Measurements from ENCODE around the gene MAGED2. TPM values are rescaled to one million over a fixed set of nuclear protein-coding genes. Genes with fewer than 3 reads are reported as not detected.
"Not testable (repeated sequence)": the region's sequence is repeated elsewhere in the genome, so short reads cannot be mapped to it uniquely, and the experiment has no call there.

The MAGED2 gene
- total RNA-seq, 1 donor from 2014 or later = 213 TPM

DNA sequence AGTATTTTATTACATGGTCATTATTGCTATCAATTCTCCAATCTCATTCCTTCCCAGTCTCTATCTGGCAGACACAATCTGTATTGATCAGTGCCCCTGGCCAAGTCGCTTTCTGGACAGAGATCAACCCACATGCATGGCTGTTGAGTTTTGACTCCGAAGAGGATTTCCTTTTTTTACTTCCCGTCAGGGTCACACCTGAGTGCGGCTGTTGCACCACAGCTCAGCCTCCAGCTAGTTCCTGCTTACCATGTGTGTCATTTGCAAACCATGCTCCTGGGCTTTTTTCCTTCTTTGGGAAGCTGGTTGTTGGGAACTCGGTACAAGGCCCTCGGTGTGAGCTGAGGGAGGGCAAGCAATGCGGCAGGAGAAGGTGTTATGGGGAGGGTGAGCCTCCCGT, 11.7 kb downstream of the MAGED2 start:
- no peak for DNase-seq

DNA sequence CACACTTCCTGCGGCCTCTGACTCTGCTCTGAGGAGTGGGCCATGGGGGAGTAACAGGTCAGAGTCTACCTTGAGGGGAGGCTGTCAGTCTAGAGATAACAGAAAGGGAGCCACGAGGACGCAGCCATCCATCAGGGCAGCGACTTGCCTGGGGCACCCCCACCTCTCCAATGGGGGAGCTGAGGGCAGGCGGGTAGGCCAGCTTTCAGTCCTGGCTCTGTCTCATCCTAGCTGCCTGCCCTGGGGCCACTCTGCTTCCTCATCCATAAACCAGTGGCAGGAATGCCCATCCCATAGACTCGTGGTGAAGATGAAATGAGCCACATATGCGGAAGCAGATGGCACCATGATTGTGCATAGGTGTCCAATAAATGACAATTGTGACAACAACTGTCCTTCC, 13.2 kb downstream of the MAGED2 start:
- DNase-seq = no peak

DNA sequence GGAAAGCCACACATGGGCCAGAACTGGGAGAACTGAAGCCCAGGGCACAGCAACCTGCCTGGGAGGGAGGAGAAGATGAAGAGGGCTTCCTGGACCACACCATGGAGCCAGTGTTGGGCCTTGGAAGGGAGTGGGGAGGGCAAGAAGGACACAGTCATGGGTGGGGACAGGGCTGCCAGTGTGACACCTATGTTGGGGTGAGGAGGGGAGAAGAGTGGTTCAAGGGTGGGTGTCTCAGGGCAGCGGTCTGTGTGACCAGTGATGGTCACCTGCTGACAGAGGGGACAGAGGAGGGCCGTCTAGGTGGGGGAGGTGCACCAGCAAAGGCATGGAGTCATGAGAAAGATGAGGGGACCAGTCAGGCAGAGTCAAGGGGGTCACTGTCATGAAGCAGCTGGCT, 13.8 kb downstream of the MAGED2 start:
- DNase-seq = no peak

DNA sequence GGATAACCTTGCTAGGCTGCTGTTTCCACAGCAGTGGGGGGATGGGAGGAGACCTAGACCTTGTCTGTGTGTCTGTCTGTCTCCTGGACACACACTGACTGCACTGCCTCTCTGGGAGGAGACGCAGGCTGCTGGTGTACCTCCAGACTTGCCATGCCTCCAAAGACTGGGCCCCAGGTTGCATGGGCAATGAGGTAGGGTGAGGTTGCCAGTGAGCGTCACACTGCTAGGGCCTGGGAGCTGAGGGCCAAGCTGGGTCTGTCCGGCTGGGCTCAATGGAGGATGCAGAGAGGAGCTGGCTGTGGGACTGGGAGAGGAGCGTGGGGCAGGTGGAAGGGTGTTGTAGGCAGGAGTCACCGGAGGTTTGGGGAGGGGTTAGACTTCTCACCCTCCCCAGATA, 16.6 kb downstream of the MAGED2 start:
- no peak for DNase-seq

DNA sequence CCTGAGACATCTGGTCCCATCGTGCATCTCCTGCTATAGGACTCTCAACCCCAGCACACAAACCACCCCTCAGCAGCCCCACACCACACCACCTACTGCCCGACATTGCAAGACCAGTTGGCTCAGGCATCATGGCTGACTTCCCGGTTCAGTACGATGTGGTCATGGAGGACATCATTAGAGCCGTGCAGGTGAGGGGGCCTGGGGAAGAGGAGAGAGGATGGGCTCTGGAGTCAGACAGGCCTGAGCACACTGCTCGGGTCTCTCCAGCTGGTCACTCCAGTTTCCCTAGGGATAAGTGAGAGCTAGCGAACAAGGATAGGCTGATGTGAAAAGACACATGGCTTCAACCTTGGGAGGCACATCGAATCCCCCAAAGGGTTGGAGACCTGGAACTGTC, 17.2 kb downstream of the MAGED2 start:
- no peak for DNase-seq

DNA sequence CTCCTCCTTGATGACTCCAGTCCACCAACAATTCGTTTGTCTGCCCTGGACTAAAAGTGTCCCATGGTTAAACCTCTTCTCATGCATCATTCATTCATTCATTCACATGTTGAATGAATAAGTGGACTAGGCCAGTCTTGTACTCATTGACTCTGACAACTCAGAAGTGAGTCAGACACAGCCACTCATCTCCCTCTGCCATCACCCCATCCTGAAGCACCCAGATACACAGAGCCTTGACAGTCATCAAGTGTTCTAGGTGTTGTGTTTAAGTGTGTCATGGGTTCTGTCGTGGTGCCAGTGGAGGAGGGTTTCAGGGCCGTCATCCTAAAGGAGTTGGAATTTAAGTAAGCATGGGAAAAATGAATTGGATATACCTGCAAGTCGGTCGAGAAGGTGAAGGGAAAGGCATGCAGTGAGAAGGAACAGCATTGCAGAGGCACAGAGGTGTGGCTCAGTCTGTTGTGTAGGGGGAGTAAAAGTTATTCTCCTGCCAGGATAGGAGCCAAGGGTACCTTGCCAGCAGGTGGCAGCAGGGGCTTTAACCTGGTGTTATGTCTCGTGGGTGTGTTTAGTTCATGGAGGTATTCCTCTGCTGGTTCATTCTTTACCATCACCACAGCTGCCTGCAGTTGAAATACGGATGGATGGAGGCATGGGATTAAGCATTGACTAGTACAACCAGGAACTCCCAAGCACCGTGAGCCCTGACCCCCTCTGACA, 18.3 kb downstream of the MAGED2 start:
- DNase-seq = no peak

DNA sequence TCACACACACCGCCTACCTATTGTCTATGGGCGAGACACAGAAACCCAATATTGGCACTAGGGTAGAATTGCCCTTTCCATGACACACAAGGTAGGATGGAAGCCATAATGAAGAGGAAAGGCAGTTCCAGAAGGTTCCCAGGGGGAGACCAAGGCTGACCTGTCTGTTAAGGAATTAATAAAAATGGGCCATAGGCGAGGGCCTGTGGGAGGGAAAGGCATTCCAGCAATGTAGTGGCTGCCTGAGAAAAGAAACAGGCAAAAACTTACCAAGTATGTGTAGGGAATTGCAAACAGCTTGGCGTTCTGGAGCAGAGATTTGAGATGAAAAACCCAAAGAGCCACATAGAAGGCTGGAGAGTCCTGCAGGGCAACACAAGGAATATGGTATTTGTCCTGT, 19.1 kb downstream of the MAGED2 start:
- DNase-seq = no peak

DNA sequence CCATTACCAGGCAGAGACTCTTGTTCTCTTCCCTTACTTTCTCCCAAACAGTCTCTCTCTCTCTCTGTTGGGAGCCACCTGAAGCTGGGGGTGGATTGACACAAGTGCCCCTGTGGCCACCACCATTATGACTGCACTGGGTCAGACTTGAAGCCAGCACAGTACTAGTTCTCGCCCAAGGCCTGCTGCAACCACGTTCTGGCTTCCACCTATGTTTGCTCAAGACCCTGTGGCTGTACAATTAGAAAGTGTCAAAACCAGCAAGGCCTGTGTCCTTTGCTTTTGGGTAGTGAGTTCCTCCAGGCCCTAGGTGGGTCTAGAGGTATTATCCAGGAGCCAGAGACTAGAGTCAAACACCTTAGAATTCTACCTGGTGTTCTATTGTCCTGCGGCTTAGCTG, 31.0 kb downstream of the MAGED2 start:
- no peak for DNase-seq

DNA sequence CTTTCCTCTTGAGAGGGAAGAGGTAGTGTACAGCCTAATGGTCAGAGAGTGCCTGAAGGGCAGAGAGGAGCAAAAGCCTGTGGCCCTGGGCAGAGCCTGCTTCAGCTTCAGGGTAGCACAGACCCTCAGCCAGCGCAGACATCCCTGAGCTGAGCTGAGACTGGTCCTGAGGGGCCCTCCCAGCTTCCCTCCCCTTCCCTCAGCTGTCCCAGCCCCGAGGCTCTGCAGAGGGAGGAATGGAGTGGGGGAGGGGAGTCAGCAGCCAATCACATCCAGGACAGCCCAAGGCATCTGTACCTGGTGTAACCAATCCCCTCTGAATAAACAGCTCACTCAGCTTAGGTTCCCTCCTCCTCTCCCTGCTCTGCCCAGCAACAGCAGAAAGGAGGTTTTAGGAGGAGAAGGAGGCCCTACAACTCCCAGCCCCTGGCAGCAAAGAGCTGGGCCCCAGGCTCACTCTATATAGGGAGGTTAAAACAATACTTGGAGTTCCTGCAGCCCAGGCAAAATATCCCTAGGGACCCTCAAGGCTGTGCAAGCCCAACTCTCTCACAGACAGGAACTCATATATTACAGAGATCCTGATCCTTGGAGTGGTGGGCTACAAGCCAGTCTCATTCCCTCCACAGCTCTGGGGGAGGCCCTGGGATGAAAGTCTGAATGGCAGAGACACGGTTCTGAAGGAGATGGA, 33.8 kb downstream of the MAGED2 start:
- DNase-seq = not testable (repeated sequence)

DNA sequence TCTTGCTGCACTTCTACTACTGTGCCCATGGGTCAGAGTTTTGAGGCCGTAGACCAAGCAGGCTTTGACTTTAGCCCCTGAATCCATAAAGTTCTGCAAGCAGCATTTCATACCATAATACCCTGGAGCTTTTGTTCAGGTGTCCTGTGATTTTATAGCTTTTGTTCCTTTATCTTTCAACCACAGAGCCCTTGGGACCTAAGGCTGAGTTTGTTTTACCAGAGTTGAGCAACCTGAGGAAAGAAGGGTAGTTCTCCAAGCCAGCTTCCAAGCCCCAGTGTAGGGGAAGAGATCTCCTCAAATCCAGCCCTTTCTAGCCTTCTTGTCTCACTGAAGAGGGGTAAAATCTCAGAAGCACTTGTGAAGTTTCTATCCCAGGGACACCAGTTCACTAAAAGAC, 35.1 kb downstream of the MAGED2 start:
- no peak for DNase-seq

DNA sequence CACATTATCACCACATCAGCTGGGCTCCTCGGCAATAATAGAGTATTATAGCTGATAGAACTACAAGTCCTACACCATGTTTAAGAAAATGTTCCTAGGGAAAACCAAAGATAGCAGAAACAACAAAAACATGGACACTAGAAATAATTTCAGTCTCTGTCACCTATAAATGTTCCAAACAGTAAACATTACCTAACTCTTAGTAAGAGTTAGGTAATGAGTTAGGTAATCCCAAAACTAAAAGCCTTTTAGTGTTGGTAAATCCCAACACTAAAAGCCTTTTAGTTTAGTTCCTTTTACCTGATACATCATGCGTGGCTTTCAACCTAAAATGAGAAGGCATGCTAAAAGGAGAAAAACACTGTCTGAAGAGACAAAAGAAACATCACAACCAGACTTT, 35.5 kb downstream of the MAGED2 start:
- DNase-seq = no peak

DNA sequence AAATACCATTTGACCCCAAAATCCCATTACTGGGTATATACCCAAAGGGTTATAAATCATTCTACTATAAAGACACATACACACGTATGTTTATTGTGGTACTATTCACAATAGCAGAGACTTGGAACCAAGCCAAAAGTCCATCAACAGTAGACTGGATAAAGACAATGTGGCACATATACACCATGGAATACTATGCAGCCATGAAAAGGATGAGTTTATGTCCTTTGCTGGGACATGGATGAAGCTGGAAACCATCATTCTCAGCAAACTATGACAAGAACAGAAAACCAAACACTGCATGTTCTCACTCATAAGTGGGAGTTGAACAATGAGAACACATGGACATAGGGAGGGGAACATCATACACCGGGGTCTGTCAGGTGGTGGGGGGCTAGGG, 40.2 kb downstream of the MAGED2 start:
- DNase-seq = not testable (repeated sequence)

DNA sequence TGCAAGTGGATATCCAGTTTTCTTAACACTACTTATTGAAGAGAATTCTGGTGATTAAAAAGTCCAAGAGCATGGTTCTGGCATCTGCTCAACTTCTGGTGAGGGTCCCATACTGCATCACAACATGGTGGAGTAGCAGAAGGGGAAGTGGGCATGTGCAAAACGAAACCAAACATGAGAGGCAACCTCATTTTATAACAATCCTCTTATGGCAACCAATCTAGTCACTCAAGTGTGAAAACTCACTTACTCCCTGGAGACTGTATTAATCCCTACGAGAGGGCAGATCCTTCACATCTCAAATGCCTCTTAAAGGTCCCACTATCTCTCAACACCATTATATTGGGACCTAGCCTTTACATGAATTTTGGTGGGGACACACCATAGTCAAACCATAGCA, 57.7 kb downstream of the MAGED2 start:
- DNase-seq = no peak

Small RNA genes within 50 kb of the gene (small RNA-seq; reads per million reads assigned to genes)
- gene AL049732.1 (not detected), gene SNORA11 (43.0 reads per million, percentile 95 among the genes with 10 or more reads in this experiment)

Other genes with a start within 250 kb of the MAGED2 start
- gene ITIH6, start 9.5 kb upstream of the MAGED2 start, total RNA-seq = not detected
- 76.1 TPM for gene TRO, start 113.1 kb downstream of the MAGED2 start, total RNA-seq
- not detected for gene PFKFB1, start 186.4 kb downstream of the MAGED2 start, total RNA-seq
- 1.4 TPM for gene APEX2, start 192.6 kb downstream of the MAGED2 start, total RNA-seq
- gene ALAS2, start 223.2 kb downstream of the MAGED2 start, total RNA-seq = 32.0 TPM